ENCODE results near the gene PLRG1. TPM values are rescaled to one million over a fixed set of nuclear protein-coding genes. Genes with fewer than 3 reads are reported as not detected.

PLRG1 gene
- total RNA-seq, 4 donors from 2014 or later: 30.3 to 42.4 (median 31.9) TPM

DNA sequence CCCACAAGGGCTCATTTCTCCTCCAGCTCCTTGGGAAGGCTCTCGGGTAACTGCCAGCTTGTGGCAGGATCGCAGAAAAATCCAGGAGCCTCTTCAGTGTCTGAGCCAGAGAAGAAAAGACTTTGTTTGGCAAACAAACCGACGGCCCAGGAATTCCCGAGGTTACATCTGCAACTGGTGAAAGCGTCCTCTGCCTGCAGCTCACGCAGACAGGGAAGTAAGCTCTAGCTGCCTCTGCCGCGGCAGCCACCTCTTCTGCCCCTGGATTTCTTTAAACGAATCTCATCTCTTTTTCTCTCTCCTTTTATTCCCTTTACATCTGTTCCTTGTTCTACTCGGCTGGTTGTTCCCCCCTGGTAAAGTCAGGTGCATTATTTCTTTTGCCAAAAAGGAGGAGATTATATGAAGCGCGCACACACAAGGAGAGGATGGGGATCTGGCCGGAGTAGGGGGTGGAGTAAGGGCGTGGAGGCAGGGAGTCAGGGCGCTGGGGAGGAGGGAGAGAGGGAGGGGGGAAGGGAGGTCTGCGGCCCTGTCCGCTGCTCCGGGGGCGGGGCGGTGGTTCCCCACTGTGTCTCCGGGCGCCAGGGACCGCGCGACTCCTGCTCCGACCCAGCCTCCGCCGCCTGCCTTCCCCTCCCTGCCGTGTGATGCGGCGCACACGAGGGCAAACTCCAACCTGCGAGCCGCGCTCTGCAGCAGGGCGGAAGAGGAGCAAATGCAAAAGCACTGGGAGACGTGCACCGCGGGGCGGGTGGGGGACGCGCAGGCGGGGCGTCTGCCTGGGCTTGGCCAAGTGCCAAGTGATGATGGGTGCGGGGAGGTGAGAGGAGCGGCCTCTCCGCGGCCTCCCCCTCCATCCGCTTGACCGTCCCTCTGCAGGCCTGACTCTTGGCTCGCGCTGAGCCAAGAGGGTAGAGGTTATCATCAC, 58.6 kb downstream of the PLRG1 start, which contains the start of gene DCHS2:
Gene DCHS2 (minus strand): TSS at position 459 of the 931 bp plus-strand sequence. CDS start 444 bp downstream, at position 15.
- no peak within 1 kb of the TSS for H3K4me3 ChIP-seq (ENCODE audit: low read depth, poor library complexity, severe bottlenecking)
- no peak for TF ChIP-seq POLR2A (IDR thresholded peaks at IDR 0.05)
- TF ChIP-seq, protein P1, sequence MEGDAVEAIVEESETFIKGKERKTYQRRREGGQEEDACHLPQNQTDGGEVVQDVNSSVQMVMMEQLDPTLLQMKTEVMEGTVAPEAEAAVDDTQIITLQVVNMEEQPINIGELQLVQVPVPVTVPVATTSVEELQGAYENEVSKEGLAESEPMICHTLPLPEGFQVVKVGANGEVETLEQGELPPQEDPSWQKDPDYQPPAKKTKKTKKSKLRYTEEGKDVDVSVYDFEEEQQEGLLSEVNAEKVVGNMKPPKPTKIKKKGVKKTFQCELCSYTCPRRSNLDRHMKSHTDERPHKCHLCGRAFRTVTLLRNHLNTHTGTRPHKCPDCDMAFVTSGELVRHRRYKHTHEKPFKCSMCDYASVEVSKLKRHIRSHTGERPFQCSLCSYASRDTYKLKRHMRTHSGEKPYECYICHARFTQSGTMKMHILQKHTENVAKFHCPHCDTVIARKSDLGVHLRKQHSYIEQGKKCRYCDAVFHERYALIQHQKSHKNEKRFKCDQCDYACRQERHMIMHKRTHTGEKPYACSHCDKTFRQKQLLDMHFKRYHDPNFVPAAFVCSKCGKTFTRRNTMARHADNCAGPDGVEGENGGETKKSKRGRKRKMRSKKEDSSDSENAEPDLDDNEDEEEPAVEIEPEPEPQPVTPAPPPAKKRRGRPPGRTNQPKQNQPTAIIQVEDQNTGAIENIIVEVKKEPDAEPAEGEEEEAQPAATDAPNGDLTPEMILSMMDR (IDR thresholded peaks at IDR 0.05): no peak
- 1 to 2% methylated on average over 32 to 44 of the region's 53 CpGs for WGBS, 2 donors
- intact Hi-C loops (cut with DNase I; ENCODE audit: low total_unique reads): no loop called here
- DNase-seq (ENCODE audit: low spot score in 2 of 2): no peak

DNA sequence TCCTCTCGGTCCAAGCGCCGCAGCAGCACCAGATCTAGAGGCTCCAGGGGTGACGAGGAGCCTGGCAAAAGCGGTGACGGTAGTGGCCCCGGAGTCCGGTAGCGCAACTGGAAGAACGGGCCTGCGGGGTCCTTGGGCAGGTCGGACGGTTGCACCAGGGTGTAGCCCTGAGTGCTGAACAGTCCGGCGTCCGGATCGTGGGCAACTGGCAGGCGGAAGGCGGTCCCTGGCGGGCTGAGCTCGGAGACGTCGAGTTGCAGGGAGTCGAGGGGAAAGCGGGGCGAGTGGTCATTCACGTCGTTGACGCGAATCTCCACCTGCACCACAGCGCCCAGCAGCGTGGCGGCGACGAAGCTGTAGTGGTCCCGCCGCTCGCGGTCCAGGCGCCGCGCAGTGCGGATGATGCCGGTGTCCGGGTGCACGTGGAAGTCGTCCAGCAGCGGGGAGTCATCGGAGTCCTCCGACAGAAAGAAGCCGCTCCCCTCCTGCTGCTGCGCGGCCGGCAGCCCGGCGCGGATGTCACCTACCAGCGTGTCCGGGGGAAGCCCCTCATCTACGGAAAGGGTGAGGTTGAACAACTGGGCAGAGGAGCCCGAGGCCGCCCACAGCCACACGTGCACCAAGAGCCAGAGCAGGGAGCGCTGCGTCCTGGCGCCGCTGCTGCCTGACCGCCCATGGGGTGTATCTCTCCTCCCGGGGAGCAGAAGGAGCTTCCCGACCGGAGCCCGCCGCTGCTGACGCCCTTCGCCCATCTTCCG, 59.4 kb downstream of the PLRG1 start:
- 2 to 20% methylated on average over 2 to 39 of the region's 76 CpGs for WGBS, 2 donors
- TF ChIP-seq, protein P1 (IDR thresholded peaks at IDR 0.05): no peak
- TF ChIP-seq POLR2A (IDR thresholded peaks at IDR 0.05): no peak
- intact Hi-C loops (cut with DNase I; ENCODE audit: low total_unique reads): no loop called here
- DNase-seq (ENCODE audit: low spot score in 2 of 2): no peak
- no peak overlapping the region for H3K4me3 ChIP-seq (ENCODE audit: low read depth, poor library complexity, severe bottlenecking)

DNA sequence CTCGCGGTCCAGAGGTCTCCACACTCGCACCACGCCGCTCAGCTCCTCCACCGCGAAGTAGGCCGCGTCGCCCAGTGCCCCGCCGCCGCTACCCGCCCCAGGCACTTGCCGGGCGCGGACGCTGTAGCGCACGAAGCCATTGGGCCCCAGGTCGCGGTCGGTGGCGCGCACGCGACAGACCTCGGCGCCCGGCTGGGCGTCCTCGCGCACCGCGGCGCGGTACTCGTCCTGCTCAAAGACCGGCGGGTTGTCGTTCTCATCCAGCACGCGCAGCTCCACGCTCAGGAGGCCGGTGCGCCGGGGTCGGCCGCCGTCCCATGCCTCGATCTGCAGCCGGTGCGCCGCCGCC, 60.0 kb downstream of the PLRG1 start:
- no peak overlapping the region for H3K4me3 ChIP-seq (ENCODE audit: low read depth, poor library complexity, severe bottlenecking)
- TF ChIP-seq POLR2A (IDR thresholded peaks at IDR 0.05): no peak
- TF ChIP-seq, protein P1 (IDR thresholded peaks at IDR 0.05): no peak
- DNase-seq (ENCODE audit: low spot score in 2 of 2): no peak
- intact Hi-C loops (cut with DNase I; ENCODE audit: low total_unique reads): no loop called here
- WGBS, 2 donors: 1 to 2% methylated on average over 9 to 14 of the region's 55 CpGs

DNA sequence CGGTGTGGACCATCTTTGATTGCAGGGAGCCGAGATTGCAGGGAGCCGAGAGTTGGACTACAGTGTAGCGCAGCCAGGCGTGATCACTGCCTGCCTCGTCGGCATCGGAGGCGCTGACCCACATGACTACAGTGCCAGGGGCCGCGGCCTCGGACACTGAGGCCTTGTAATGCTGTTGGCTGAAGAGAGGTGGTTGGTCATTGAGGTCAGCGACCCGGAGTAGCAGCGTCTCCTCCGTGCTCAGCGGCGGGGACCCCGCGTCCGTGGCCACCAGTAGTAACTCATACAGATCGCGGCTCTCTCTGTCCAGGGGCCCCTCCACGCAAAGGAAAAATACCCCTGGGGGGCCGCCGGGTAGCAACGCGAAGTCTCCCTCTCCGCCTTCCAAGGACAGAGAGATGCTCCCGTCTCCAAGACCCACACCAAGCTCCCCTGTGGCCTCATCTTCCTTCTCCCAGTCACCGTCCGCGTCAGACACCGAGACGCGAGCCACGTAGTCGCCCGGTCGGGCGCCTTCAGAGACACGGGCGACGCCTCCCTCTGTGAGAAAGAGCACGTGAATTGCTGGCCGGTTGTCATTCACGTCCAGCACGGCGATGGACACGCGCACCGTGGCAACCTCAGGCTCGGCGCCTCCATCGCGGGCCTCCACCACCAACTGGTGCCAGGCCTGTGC, 60.5 kb downstream of the PLRG1 start:
- DNase-seq (ENCODE audit: low spot score in 2 of 2): no peak
- 46 to 51% methylated on average over 48 to 51 of the region's 56 CpGs for WGBS, 2 donors
- no peak overlapping the region for H3K4me3 ChIP-seq (ENCODE audit: low read depth, poor library complexity, severe bottlenecking)
- no peak for TF ChIP-seq POLR2A (IDR thresholded peaks at IDR 0.05)
- TF ChIP-seq, protein P1 (IDR thresholded peaks at IDR 0.05): no peak
- intact Hi-C loops (cut with DNase I; ENCODE audit: low total_unique reads): no loop called here

DNA sequence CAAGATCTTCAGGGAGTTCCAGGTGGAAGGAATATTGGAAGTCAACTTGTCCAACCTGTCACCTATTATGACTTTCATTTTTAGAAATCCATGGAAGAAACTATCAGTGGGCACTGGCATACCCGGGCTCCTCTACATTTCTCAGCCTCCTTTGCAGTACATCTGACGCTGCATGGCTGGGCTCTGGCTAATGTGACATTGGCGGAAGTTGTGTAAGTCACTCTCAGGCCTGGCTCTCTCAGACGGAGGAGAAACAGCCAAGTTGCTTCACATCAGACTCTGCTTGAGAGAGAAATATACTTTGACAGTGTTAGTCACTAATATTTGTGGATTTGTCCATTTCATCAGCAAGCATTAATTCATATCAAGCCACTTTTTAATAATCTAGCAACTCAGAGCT, 63.1 kb downstream of the PLRG1 start:
- TF ChIP-seq, protein P1 (IDR thresholded peaks at IDR 0.05): no peak
- no peak for TF ChIP-seq POLR2A (IDR thresholded peaks at IDR 0.05)
- 68 to 81% methylated on average over 4 of the region's 4 CpGs for whole genome bisulfite sequencing, 2 donors
- intact Hi-C loops (cut with DNase I; ENCODE audit: low total_unique reads): no loop called here
- no peak for DNase-seq (ENCODE audit: low spot score in 2 of 2)
- H3K4me3 ChIP-seq (ENCODE audit: low read depth, poor library complexity, severe bottlenecking): no peak overlapping the region

Data from lower leg skin (tissue), 4 donors.